Measurements from ENCODE around the gene KAT2B. TPM values are rescaled to one million over a fixed set of nuclear protein-coding genes. Genes with fewer than 3 reads are reported as not detected.
"Not testable (repeated sequence)": the region's sequence is repeated elsewhere in the genome, so short reads cannot be mapped to it uniquely, and the experiment has no call there.

KAT2B gene
- total RNA-seq, 2 donors from 2014 or later = 14.5 to 25.2 TPM

GRCh38 chr3:20007960-20008359 is 32.3 kb upstream of the KAT2B start:
- no peaks in the 10 kb centered on the region for H3K27me3 ChIP-seq
- WGBS, 2 donors = 91 to 96% methylated on average over 20 of the region's 20 CpGs
- intact Hi-C loops (cut with DNase I) = no loop called here
- H3K36me3 ChIP-seq (replicated peaks in 1 of 2; ENCODE audit: insufficient read depth in 1 of 2, low read depth in 2 of 2) = no peaks in the 10 kb centered on the region
- H3K4me1 ChIP-seq = no peaks in the 10 kb centered on the region
- TF ChIP-seq CTCF (IDR thresholded peaks at IDR 0.05) = no peak
- TF ChIP-seq POLR2A (IDR thresholded peaks at IDR 0.05) = no peak
- H3K27ac ChIP-seq = no peak overlapping the region
- H3K4me3 ChIP-seq = no peak overlapping the region
- DNase-seq (no peak), ATAC-seq (no peak)
- H3K9me3 ChIP-seq = no peaks in the 10 kb centered on the region

GRCh38 chr3:20008646-20009045 is 31.6 kb upstream of the KAT2B start:
- Histone ChIP-seq H3K4me1 (no peaks in the 10 kb centered on the region), H3K4me3 (no peak overlapping the region), H3K27ac (no peak overlapping the region), H3K27me3 (no peaks in the 10 kb centered on the region), H3K36me3 (replicated peaks in 1 of 2; ENCODE audit: insufficient read depth in 1 of 2, low read depth in 2 of 2) (no peaks in the 10 kb centered on the region), H3K9me3 (no peaks in the 10 kb centered on the region)
- intact Hi-C loops (cut with DNase I) = no loop called here
- ATAC-seq = no peak
- TF ChIP-seq POLR2A (IDR thresholded peaks at IDR 0.05) (no peak), CTCF (IDR thresholded peaks at IDR 0.05) (no peak)
- DNase-seq = no peak
- WGBS, 2 donors = 57 to 76% methylated on average over 2 of the region's 2 CpGs

GRCh38 chr3:20012164-20012563 is 28.1 kb upstream of the KAT2B start, which contains the start of gene PP2D1:
PP2D1 (minus strand) TSS chr3:20012264; CDS start chr3:20012072, 192 bp downstream.
- no peaks in the 10 kb centered on the region for H3K27me3 ChIP-seq
- H3K9me3 ChIP-seq = no peaks in the 10 kb centered on the region
- DNase-seq (no peak), ATAC-seq (no peak)
- H3K4me3 ChIP-seq = no peak within 1 kb of the TSS
- H3K4me1 ChIP-seq = no peaks in the 10 kb centered on the region
- H3K27ac ChIP-seq = no peak within 1 kb of the TSS
- intact Hi-C loops (cut with DNase I) = no loop called here
- 93 to 95% methylated on average over 4 of the region's 4 CpGs for WGBS, 2 donors
- H3K36me3 ChIP-seq (replicated peaks in 1 of 2; ENCODE audit: insufficient read depth in 1 of 2, low read depth in 2 of 2) = no peaks in the 10 kb centered on the region
- no peak for TF ChIP-seq POLR2A (IDR thresholded peaks at IDR 0.05)
- TF ChIP-seq CTCF (IDR thresholded peaks at IDR 0.05) = no peak

GRCh38 chr3:20013396-20013795 is 26.9 kb upstream of the KAT2B start:
- DNase-seq (no peak), ATAC-seq (no peak)
- intact Hi-C loops (cut with DNase I) = no loop called here
- no peaks in the 10 kb centered on the region for H3K9me3 ChIP-seq
- no peak for TF ChIP-seq POLR2A (IDR thresholded peaks at IDR 0.05)
- no peak for TF ChIP-seq CTCF (IDR thresholded peaks at IDR 0.05)
- no peak overlapping the region for H3K4me3 ChIP-seq
- no peaks in the 10 kb centered on the region for H3K27me3 ChIP-seq
- no peaks in the 10 kb centered on the region for H3K36me3 ChIP-seq (replicated peaks in 1 of 2; ENCODE audit: insufficient read depth in 1 of 2, low read depth in 2 of 2)
- WGBS, 2 donors = 83 to 100% methylated on average over 1 of the region's 1 CpG
- H3K27ac ChIP-seq = no peak overlapping the region
- H3K4me1 ChIP-seq = no peaks in the 10 kb centered on the region

- Histone ChIP-seq H3K27ac (no peak overlapping the region), H3K27me3 (no peaks in the 10 kb centered on the region), H3K36me3 (replicated peaks in 1 of 2; ENCODE audit: insufficient read depth in 1 of 2, low read depth in 2 of 2) (no peaks in the 10 kb centered on the region), H3K4me3 (no peak overlapping the region), H3K9me3 (no peaks in the 10 kb centered on the region), H3K4me1 (no peaks in the 10 kb centered on the region)
- intact Hi-C loops (cut with DNase I) = no loop called here
- ATAC-seq (no peak), DNase-seq (no peak)
- no peak for TF ChIP-seq CTCF (IDR thresholded peaks at IDR 0.05)
- TF ChIP-seq POLR2A (IDR thresholded peaks at IDR 0.05) = no peak
- WGBS, 2 donors = 67 to 100% methylated on average over 1 of the region's 1 CpG
Observed at GRCh38 chr3:20015525-20015924, 24.7 kb upstream of the KAT2B start.

- DNase-seq; H3K4me1 ChIP-seq; ATAC-seq; intact Hi-C loops (cut with DNase I); H3K36me3 ChIP-seq (replicated peaks in 1 of 2; ENCODE audit: insufficient read depth in 1 of 2, low read depth in 2 of 2); H3K27ac ChIP-seq; H3K9me3 ChIP-seq; H3K4me3 ChIP-seq; H3K27me3 ChIP-seq: not testable (repeated sequence)
- 88 to 91% methylated on average over 3 of the region's 3 CpGs for WGBS, 2 donors
Observed at GRCh38 chr3:20016076-20016475, 24.2 kb upstream of the KAT2B start.
